Measurements from ENCODE around the gene C2CD4A. TPM values are rescaled to one million over a fixed set of nuclear protein-coding genes. Genes with fewer than 3 reads are reported as not detected.

The C2CD4A gene
- total RNA-seq, 1 experiment from 2014 or later: not detected

DNA sequence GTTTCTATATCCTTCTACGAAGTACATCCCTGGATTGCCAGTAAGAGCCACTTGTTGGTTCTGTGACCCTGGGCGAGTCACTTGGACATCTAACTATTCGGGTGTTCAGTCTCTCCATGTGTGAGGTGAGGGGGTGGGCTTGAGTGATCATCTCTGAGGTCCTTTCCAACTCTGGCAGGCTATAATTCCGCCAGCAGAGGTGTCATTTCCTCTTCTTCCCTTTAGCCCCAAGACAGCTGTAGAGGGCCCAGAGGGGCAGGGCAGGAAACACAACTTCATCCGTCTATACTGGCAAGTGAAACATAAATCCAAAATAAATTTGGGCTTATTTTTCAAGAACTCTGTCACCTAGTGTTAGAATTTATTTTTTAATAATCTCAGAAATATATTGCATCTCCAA, 38.1 kb downstream of the C2CD4A start:
- no peaks in the 10 kb centered on the region for H3K27me3 ChIP-seq (ENCODE audit: control insufficient read depth, insufficient read depth, low read length)
- DNase-seq: no peak
- no peak overlapping the region for H3K4me3 ChIP-seq (ENCODE audit: insufficient read depth, low read depth, low read length)
- H3K36me3 ChIP-seq (replicated peaks; ENCODE audit: control insufficient read depth, insufficient read depth, low read length): no peaks in the 10 kb centered on the region

DNA sequence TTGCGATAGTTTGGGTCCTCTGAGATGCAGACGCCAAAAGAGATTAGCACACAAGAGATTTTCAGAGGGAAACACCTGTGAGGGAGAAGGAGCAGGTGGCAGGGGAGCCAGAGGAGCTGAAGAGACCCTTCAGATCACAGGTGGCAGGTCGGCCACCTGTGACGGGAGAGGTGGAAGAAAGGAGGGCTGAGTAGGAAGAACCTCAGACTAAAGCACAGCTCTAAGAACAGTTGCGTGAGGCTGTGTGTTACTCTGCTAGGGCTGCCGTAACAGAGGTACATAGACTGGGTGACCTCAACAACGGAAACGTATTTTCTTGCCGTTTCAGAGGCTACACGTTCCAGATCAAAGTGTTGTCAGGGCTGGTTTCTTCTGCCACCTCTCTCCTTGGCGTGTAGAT, 38.5 kb downstream of the C2CD4A start:
- Histone ChIP-seq H3K36me3 (replicated peaks; ENCODE audit: control insufficient read depth, insufficient read depth, low read length) (no peaks in the 10 kb centered on the region), H3K4me3 (ENCODE audit: insufficient read depth, low read depth, low read length) (no peak overlapping the region), H3K27me3 (ENCODE audit: control insufficient read depth, insufficient read depth, low read length) (no peaks in the 10 kb centered on the region)
- DNase-seq: no peak

DNA sequence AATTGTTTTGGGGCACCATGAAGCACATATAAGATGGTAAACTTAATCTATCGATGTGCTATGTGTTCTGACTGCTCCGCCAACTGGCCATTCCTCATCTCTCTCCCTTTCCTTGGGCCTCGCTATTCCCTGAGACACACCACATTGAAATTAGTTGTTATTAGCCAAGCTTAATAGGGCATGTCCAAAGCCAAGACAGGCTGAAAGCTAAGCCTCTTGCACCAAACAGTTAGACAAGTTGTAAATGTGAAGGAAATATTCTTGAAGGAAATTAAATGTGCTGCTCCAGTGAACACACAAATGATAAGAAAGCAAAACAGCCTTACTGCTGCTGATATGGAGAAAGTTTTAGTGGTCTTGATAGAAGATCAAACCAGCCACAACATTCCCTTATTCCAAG, 39.3 kb downstream of the C2CD4A start:
- no peak for DNase-seq
- Histone ChIP-seq H3K36me3 (replicated peaks; ENCODE audit: control insufficient read depth, insufficient read depth, low read length) (no peaks in the 10 kb centered on the region), H3K4me3 (ENCODE audit: insufficient read depth, low read depth, low read length) (no peak overlapping the region), H3K27me3 (ENCODE audit: control insufficient read depth, insufficient read depth, low read length) (no peaks in the 10 kb centered on the region)

DNA sequence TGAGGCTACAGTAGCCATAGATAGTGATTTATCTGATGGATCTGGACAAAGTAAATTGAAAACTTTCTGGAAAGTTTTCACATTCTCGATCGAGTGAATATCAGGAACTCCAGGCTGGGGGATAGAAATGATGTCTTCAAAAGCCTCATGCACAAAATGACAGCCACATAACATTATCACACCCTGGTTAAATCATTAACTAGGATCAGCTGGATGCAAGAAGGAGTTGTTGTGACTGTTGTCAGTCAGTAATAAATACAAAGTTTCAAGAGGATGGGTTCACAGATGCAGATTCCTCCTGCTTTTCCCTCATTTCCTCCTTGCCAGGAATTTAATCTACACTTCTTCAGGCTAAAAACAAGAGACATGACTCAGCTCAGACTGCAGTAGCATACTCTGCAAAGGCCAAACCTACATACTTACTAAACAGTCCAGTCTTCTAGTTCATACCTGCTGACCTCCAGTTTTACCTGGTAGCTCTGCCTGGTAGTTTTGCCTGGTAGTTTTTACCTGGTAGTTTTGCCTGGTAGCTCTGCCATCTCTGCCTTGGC, 40.9 kb downstream of the C2CD4A start:
- no peaks in the 10 kb centered on the region for H3K27me3 ChIP-seq (ENCODE audit: control insufficient read depth, insufficient read depth, low read length)
- DNase-seq: no peak
- H3K4me3 ChIP-seq (ENCODE audit: insufficient read depth, low read depth, low read length): no peak overlapping the region
- H3K36me3 ChIP-seq (replicated peaks; ENCODE audit: control insufficient read depth, insufficient read depth, low read length): no peaks in the 10 kb centered on the region

DNA sequence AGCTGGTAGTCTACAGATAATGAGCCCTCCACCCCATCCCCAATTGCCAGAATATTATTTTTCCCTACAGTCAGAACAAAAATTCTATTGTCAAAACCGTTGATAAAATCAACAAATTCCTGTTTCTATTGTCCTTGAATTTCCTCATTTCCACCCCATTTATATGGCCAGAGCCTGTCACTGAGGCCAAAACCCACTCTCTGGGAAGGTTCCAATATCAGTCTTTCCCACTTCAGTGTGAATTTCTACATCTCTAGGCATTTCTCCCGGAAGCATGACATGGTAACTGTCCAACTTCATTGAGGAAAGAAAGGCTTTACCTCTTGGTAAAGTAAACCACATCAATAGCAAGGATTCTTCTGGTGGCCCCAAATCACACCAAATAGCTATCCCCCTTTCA, 41.6 kb downstream of the C2CD4A start:
- no peaks in the 10 kb centered on the region for H3K36me3 ChIP-seq (replicated peaks; ENCODE audit: control insufficient read depth, insufficient read depth, low read length)
- no peak overlapping the region for H3K4me3 ChIP-seq (ENCODE audit: insufficient read depth, low read depth, low read length)
- H3K27me3 ChIP-seq (ENCODE audit: control insufficient read depth, insufficient read depth, low read length): no peaks in the 10 kb centered on the region
- DNase-seq: no peak

DNA sequence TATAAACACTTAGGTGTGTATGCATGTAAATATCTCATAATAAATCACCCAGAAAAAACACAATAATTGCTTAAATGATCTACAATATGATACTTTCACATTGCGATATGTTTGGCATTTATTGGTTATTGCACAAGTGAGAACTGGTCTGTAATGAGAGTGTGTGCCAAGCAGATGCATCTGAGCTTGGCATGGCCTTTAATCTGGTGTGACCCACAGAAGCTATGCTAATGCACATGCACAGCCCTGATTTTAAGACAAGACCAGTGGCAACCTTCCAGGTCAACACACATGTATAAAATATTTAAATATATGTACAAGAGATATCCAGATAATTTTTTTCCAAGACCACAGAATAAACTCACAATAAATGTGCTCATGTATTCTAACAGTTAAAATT, 42.7 kb downstream of the C2CD4A start:
- no peak for DNase-seq
- Histone ChIP-seq H3K36me3 (replicated peaks; ENCODE audit: control insufficient read depth, insufficient read depth, low read length) (no peaks in the 10 kb centered on the region), H3K4me3 (ENCODE audit: insufficient read depth, low read depth, low read length) (no peak overlapping the region), H3K27me3 (ENCODE audit: control insufficient read depth, insufficient read depth, low read length) (no peaks in the 10 kb centered on the region)

DNA sequence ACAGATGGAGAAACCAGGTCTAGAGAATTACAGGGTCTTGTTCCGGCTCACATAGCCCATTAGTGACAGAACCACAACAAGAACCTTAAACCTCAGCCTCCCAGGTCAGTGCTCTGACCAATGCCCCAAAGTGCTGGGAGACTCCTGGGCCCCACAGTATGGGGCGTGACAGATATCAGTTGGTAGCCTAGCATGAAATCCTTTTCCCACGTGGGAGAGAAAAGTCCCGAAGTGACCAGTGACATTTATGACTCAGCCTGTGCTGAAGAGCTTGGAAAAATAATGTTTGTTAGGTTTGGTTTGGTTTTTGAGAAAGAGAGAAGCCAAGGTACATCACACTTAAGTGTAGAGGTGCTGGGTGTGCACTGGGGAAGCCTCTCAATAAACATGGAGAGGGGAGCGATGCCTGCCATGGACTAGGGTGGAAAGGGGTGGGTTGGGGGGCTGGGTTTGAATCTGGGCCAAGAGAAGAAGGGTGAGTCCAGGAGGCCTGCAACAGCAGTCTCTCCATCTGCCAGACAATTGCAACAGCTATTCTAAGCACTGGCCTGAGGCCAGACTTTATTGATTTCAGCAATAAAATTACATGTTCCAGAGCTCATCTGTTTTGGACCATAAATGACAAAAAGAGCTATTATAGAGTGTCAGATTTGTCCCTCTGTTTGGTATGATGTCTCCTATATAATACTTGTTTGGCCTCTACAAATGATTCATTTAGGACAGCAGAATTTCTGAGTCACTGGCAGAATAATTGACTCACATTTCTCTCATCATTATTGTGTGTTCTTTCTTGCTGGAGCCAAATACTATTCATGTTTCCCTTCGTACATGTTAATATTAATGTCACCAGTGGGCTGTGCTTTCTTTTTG, 43.4 kb downstream of the C2CD4A start:
- no peaks in the 10 kb centered on the region for H3K27me3 ChIP-seq (ENCODE audit: control insufficient read depth, insufficient read depth, low read length)
- H3K36me3 ChIP-seq (replicated peaks; ENCODE audit: control insufficient read depth, insufficient read depth, low read length): no peaks in the 10 kb centered on the region
- H3K4me3 ChIP-seq (ENCODE audit: insufficient read depth, low read depth, low read length): no peak overlapping the region
- no peak for DNase-seq

DNA sequence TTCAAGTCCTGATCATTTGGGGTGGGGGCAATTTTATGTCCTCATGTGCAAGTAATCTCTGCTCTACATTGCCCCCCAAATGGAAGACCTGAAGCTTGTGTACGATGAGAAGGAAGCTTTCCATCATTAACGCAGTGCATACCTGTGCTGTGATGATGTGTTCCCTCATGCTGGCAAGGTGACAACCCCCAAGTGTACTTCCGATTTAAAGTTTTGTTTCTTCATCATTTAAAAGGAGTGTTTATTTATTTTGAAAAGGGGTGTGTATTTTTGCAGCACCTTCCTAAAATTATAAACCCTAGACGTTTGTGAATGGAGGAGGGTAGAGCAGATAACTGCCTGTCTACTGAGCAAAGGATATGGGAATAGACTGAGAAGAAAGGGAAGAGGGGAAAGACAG, 45.3 kb downstream of the C2CD4A start:
- Histone ChIP-seq H3K27me3 (ENCODE audit: control insufficient read depth, insufficient read depth, low read length) (no peaks in the 10 kb centered on the region), H3K4me3 (ENCODE audit: insufficient read depth, low read depth, low read length) (no peak overlapping the region), H3K36me3 (replicated peaks; ENCODE audit: control insufficient read depth, insufficient read depth, low read length) (no peaks in the 10 kb centered on the region)
- no peak for DNase-seq

DNA sequence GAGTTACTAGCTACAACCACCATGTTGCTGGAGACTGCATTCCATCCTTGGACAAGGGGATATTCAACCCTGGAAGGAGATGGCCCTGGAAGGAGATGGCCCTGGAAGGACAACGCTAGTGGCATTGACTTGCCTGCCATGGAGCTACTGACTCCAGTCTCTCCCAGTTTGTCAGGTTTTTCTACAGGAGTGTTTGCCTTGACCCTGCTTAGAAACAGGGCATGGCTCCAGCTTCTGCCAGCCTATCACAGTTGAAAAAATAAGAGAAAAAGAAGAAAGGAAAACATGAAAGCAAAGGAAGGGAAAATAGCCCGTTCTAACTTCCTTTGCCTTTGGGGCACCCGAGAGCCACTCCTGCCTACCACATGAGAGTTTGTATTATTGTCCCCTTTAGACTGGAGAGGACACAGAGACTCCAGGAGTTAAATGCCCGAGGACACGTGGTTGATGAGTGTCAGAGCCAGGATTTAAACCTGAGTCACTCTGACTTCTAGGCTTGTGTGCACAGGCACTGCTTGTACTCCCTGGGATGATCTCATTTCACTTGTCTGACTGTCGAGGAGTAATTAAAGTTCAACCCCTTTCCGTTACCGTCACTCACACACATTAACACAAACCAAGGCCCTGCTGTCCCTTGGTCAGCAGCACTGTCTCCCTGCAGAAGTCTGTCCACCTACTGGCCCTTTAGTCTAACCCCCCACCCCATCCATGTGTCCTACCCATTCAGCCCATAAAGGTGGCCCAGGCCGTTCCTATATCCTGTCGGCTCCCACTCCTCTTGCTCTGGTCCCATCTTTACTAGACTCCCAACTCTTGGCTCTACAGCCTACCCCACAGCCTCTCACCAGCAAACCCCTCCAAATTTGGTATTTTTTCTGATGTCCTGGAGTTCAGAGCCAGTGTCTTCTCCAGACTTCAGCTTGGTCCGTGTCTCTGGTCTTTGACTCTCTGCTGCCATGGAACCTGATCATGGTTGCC, 46.1 kb downstream of the C2CD4A start:
- no peak overlapping the region for H3K4me3 ChIP-seq (ENCODE audit: insufficient read depth, low read depth, low read length)
- no peaks in the 10 kb centered on the region for H3K36me3 ChIP-seq (replicated peaks; ENCODE audit: control insufficient read depth, insufficient read depth, low read length)
- H3K27me3 ChIP-seq (ENCODE audit: control insufficient read depth, insufficient read depth, low read length): no peaks in the 10 kb centered on the region
- no peak for DNase-seq

DNA sequence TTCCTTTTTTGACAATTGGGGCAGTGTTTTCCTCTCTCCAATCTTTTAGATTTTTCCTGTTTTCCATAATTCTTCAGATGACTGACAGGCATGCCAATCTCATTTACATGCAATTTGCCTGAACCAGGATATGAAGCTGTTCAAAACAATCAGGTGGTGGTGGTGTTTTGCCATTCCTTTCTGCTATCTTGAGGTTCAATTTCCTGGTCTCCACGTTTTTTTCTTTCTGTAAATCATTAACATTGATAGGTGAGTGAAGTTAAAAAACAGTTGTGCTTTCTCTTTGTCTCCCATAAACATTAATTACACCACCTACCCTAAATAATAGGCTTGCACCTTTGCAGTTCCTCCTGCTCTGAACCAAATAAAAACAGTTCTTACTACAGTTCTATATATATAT, 49.1 kb downstream of the C2CD4A start:
- Histone ChIP-seq H3K4me3 (ENCODE audit: insufficient read depth, low read depth, low read length) (no peak overlapping the region), H3K27me3 (ENCODE audit: control insufficient read depth, insufficient read depth, low read length) (no peaks in the 10 kb centered on the region), H3K36me3 (replicated peaks; ENCODE audit: control insufficient read depth, insufficient read depth, low read length) (no peaks in the 10 kb centered on the region)
- no peak for DNase-seq

DNA sequence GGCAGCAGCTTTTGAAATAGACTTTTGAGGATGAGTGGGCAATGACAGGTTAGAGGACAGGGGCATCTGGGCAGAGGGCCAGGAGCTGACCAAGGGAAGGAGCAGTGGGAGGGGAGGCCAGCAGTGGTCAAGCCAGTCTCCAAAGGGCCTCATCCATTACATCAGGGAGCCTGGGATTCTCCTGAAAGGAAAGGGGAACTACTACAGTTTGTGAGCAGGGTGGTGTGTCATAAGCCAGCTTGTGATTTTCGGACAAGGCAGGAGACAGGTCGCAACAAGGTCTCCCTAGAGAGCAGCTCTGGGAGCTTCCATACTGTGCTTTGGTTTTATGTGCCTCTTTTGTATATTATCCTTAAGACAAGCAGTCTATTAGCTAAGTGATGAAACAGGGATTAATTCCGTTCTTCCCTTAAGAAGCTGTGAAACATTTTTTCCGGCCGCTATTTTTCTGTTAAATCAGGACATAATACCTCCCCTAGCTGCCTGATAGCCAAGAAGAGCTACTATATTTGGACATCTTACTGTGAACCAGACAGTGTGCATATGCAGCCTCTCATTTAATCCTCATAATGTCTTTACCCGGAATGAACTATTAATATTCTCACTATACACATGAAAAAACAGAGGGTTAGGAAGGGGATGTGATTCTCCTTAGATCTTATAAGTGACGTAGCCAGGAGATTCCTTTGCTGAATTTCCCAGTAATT, 51.9 kb downstream of the C2CD4A start:
- no peak for DNase-seq

DNA sequence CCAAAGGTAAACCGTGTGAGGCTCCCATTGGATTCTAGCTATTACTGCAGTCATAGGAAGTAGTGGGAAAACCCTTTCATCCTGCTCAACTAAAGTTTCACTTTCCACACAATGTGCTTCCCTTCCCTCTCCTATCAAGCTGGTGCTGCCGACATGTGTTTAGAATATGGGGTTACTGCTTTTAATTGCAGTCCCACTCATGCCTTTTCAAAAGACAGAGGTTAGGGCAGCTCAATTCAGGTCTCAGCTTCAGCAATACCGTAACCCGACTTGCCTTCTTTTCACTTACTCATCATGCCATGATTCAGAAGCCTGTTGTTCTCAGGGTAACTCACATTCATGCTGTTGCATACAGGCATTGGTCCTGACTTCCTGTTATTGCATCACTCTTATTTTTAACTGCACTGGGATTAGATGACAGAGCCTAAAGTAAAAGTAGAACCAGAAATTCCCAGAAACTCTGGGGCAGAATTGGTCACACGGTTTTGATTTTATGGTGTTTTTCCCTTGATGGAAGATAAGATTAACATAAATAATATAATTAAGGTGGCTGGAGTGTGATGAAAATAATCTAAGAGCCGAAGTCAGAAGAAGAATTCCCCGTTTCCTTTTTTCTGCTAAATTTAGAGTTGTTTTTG, 52.6 kb downstream of the C2CD4A start:
- H3K27me3 ChIP-seq (ENCODE audit: control insufficient read depth, insufficient read depth, low read length): no peaks in the 10 kb centered on the region
- no peaks in the 10 kb centered on the region for H3K36me3 ChIP-seq (replicated peaks; ENCODE audit: control insufficient read depth, insufficient read depth, low read length)
- H3K4me3 ChIP-seq (ENCODE audit: insufficient read depth, low read depth, low read length): no peak overlapping the region

More for the DNA sequence above, 51.9 kb downstream of the C2CD4A start:
- no peaks in the 10 kb centered on the region for H3K36me3 ChIP-seq (replicated peaks; ENCODE audit: control insufficient read depth, insufficient read depth, low read length)
- no peak overlapping the region for H3K4me3 ChIP-seq (ENCODE audit: insufficient read depth, low read depth, low read length)
- no peaks in the 10 kb centered on the region for H3K27me3 ChIP-seq (ENCODE audit: control insufficient read depth, insufficient read depth, low read length)

DNA sequence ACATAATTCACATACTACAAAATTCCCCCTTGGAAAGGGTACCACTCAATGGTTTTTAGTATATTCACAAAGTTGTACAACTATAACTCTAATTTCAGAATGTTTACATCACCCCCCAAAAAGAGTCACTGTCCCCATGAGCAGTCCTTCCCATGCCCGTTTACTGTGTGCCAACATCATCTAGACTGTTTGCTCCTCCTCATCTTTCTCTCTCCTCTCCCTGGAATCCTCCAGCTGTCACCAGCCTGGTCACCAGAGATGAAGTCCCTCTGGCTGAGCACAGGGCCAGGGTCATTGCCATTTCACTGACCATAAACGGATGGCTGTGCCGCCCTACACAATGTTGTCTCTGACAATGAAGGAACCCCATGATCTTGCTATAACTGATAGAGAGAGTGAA, 53.1 kb downstream of the C2CD4A start:
- Histone ChIP-seq H3K36me3 (replicated peaks; ENCODE audit: control insufficient read depth, insufficient read depth, low read length) (no peaks in the 10 kb centered on the region), H3K4me3 (ENCODE audit: insufficient read depth, low read depth, low read length) (no peak overlapping the region), H3K27me3 (ENCODE audit: control insufficient read depth, insufficient read depth, low read length) (no peaks in the 10 kb centered on the region)
- no peak for DNase-seq

More for the DNA sequence above, 52.6 kb downstream of the C2CD4A start:
- no peak for DNase-seq

Measured in H7 (cell line).